Measurements from ENCODE around the gene IQCC.

Gene IQCC

GRCh38 chr1:32195972-32196823 is 9.3 kb upstream of the IQCC start:
- no peak for DNase-seq (ENCODE audit: low read depth in 2 of 2)

GRCh38 chr1:32197074-32197473 is 8.4 kb upstream of the IQCC start:
- DNase-seq (ENCODE audit: low read depth in 2 of 2): no peak

- DNase-seq (ENCODE audit: low read depth in 2 of 2): no peak
Measured at GRCh38 chr1:32197837-32198236, 7.6 kb upstream of the IQCC start.

DNA sequence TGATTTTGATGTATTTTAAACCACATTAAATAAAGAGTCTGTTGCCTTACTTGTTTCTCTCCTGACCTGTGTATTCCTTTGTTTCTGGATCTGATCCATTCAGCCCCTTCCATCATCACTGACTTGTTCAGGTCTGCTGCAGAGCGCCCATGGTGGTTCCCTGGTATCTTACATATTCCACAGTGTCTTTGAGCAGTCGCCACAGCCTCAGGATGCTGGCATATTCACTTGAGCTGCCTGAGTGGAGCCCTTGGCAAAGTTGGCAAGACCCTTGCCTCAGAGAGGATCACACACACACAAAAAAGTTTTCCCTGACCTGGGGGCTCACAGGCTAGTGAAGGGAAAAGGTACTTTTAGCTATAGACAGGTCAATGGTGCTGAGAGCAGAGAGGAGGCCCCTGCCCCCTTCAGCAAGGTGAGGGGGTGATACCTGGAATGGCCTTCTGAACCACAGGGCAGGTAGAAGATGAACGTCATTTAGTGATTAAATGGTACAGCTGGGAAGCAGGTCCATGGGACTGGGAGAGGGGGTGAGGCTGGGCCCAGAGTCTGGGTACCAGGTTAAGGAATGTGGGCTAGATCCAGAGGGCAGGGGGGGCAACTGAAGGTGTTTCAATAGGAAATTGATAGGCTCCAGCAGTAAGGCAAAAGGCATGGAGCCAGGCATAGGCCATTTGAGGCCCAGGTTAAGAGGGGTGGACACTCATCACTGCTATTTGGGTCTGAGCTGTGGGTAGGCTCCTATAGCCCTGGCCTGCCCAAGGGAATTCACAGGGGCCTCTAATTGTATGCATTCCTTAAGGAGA is 7.0 kb upstream of the IQCC start:
- DNase-seq (ENCODE audit: low read depth in 2 of 2): no peak

DNA sequence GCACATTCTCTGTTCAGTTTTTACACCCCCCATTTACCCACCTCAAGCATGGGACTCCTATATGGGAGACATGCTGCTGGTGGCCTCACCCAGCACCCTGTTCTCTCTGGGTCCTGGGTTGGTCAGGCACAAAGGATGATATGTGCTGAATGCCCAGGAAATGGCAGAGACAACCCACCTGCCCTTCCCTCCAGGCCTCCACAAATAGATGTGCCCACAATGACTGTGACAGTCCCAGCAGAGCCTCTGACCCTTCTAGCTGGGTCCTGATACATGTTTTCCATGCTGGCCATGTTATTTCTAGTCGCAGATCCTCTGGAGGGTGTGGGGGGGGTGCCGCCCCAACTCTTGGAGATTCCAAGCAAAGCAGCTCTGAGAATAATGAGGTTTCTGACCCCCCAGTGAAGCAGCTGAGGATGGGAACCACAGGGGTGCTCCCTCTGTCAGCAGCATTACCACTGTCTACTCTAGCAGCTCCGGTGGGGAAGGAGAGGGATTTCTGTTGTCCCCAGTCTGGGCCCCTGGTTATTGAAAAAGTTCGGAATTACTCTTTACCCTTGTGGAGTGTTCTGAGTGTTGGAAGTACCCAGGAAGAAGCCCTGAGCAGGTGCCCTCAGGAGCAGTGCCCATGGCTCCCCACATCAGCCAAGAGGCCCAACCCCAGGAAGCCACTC is 6.3 kb upstream of the IQCC start:
- DNase-seq (ENCODE audit: low read depth in 2 of 2): no peak

GRCh38 chr1:32199717-32200072 is 5.8 kb upstream of the IQCC start:
- no peak for DNase-seq (ENCODE audit: low read depth in 2 of 2)

DNA sequence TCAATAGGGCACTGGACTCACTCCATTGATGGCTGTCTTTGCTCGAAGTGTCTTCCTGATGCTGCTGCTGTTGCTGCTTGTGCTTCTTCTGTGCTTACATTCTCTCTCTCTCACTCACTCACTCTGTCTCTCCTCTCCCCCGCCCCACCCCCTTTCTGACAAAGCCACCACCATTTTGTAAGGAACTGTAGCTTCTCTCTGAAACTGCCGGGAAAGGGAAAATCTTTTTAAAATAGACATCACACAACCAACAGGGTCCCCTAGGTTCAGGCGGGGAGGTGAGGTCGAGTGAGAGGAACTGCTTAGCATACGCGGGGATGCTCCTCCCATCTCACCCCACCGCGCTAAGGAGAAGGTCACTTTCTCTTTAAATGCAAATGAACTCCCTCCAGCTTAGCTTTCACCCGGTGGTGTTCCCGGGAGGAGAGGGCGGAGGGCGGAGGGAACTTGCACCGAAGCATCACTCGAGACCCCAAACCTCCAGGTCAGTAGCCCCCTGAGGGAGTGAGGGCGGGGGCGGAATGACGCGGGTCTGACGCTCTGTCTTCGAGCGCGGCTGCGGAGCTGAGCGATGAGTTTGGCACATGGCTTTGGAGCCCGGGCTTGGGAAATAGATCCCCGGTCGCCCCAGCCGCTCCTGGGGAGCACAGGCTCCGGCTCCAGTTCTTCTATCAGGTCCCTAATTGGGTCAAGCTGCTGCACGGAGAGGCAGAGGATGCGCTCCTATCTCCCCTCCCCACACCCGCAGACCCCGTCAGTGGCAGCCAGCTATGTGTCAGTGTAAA is 5.1 kb upstream of the IQCC start, which contains the start of gene CCDC28B:
CCDC28B (plus strand) TSS at position 370 of the 785 bp plus-strand sequence. CDS start 1,341 bp downstream, outside the sequence.
- peak in 1 of 2 experiments; percentile 38 for DNase-seq (ENCODE audit: low read depth in 2 of 2)

DNA sequence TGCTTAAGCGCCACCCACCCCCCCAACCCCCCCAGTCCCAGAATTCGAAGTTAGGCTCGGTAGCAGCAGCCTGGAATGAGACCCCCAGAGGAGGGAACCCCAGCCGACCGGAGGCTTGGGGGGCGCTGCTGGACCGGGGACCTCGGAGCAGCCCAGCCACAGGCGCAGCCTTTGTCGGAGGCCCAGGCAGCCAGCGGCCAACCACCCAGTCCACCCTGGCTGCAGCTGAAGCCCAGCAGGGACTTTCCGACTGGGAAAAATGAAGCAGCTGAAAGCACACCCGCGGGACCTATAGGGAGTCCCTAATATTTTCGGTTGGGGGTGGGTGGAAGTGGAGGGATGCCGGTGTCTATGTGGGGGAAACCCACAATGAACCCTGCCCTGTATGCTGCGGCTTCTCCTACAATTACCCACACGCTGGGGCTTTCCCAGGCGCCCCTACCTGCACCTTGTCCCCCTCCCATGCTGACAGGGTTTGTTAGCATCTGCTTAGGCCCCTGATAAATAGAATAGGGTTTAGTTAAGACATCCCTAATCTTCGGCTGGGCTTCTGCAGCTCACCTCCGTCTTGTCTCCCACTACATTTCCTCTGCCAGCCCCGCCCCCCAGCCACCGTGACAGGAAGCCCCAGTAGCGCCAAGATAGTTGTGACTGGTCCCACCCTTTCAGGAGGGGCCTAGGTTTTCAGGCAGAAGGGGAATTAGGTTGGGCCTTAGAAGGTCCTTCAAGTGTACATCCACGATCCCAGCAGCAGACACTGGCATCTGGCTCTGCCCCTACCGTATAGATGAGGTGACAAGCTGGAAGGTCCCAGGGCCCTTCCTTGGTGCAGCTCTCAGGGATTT is 4.2 kb upstream of the IQCC start:
- DNase-seq (ENCODE audit: low read depth in 2 of 2): no peak

GRCh38 chr1:32204943-32205361 is 519 bp upstream of the IQCC start:
- DNase-seq (ENCODE audit: low read depth in 2 of 2): no peak

DNA sequence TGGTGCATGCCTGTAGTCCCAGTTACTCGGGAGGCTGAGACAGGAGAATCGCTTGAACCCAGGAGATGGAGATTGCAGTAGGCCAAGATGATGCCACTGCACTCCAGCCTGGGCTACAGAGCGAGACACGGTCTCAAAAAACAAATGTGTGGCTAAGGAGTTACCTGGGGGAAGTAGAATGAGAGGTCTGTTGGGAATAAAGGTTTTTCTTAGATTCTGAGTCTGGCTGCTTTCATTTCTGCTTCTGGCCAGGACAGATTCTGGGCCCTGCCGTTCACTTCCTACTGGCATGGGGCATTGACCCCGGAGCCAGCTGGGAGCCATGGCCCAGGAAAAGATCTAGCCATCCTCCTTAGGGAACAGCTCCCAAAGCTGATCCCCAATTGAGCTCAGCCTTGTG is 3.0 kb downstream of the IQCC start:
- no peak for DNase-seq (ENCODE audit: low read depth in 2 of 2)

DNA sequence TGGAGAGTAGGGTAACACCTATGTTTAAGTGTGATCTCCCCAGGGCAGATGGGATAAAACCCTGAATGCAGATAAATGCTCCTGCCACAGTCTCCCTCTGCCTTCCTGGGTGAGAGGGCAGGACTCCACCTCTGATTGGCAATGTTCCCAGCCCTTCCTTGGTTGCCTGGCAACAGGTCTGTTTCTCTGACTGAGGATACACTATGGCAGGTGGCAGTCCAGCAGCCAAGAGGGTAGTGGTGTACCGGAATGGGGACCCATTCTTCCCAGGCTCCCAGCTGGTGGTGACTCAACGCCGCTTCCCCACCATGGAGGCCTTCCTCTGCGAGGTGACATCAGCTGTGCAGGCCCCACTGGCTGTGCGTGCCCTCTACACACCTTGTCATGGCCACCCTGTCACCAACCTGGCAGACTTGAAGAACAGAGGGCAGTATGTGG is 3.4 kb downstream of the IQCC start, which contains the start of gene DCDC2B:
DCDC2B (plus strand) TSS at position 199 of the 438 bp plus-strand sequence; CDS start at position 204, 5 bp downstream.
- no peak for DNase-seq (ENCODE audit: low read depth in 2 of 2)

- no peak for DNase-seq (ENCODE audit: low read depth in 2 of 2)
Measured at GRCh38 chr1:32215629-32216480, 10.4 kb downstream of the IQCC start.

DNA sequence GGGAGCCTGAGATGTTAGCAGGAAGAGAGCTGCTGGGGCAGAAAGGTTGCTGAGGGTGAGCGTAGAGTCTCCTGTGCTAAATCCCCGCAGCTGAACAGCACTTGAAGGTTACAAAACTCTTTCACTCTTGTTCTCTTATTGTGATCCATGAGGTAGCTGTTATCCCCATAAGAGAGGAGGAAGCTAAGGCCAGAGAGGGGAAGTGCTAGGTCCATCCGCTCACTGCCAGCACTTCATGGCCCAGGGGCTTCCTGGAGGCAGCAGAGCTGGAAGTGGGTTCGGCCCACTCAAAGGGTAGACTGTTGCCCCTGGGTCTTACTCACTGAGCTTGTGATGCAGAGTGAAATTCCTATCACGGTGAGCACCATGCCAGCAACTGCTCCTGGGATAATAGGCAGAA is 11.1 kb downstream of the IQCC start:
- no peak for DNase-seq (ENCODE audit: low read depth in 2 of 2)

DNA sequence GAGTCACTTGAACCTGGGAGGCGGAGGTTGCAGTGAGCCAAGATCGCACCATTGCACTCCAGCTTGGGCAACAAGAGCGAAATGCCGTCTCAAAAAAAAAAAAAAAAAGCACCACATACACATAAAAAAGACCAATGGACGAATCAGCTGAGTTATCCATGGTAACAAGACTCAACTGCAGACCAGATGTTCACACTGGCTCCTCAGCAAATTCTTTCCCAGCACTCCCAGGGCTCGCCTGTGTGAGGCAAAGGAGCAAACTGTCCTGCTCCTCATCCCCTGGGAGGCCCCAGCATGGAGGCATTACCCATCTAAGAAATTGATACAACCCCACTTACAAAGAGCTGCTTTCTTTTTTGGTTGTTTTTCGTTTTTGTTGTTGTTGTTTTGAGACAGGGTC is 13.6 kb downstream of the IQCC start:
- peak in 1 of 2 experiments; percentile 31 for DNase-seq (ENCODE audit: low read depth in 2 of 2)

GRCh38 chr1:32220746-32221580 is 15.5 kb downstream of the IQCC start:
- no peak for DNase-seq (ENCODE audit: low read depth in 2 of 2)

GRCh38 chr1:32221581-32221979 is 16.1 kb downstream of the IQCC start:
- DNase-seq (ENCODE audit: low read depth in 2 of 2): no peak

DNA sequence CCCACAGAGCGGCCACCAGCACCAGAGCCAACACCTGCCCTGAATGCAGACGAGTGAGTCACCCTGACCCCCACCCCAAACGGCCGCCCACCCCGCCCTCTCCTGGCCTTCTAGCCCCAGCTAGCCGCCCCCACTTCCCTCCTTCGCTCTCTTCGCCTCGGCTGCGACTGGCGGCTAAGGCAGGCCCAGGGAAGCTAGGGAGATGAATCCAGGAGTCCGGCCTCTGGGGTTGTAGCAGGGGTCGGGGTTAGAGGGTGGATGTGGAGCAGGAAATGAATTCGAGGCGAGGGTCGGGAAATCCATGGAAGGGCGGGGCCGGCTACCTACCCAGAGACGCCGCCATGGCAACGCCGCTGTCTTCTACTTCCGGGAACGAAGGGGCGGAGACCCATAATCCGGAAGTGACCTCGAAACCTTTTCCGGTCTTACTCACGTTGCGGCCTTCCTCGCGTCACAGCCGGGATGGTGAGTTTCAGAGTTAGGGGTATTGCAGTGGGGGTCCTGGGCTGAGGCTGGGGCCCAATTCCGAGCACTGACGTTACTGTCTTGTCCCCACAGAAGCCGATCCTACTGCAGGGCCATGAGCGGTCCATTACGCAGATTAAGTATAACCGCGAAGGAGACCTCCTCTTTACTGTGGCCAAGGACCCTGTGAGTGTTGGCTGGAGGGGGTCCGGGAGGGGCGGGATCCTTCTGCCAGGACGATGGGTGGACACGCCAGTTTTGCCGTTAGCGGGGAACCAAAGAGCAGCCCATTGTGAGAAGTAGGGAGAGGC is 16.7 kb downstream of the IQCC start, which contains the start of the genes EIF3I and TMEM234:
EIF3I (plus strand) TSS at position 428 of the 776 bp plus-strand sequence; CDS start at position 463, 35 bp downstream.
TMEM234 (minus strand) TSS at position 374 of the 776 bp plus-strand sequence; CDS start at position 343, 31 bp downstream.
- peak; percentile 69 to 73 for DNase-seq (ENCODE audit: low read depth in 2 of 2)

Data from fibroblast of skin of left quadriceps (primary cell).